Measurements from ENCODE around the gene PTPRM. TPM values are rescaled to one million over a fixed set of nuclear protein-coding genes. Genes with fewer than 3 reads are reported as not detected.

Gene PTPRM
- total RNA-seq, 1 experiment from 2014 or later = 14.5 TPM

- TF ChIP-seq ELF1 (IDR thresholded peaks at IDR 0.05; ENCODE audit: borderline replicate concordance, low read depth) = no peak
Observed at GRCh38 chr18:7982216-7982615, 415.1 kb downstream of the PTPRM start (continued).

GRCh38 chr18:7987284-7987976 is 420.3 kb downstream of the PTPRM start:
- no peak for ATAC-seq
- H4K20me1 ChIP-seq (ENCODE audit: insufficient read depth) = no peaks in the 10 kb centered on the region
- ChIA-PET RAD21 (ENCODE audit: low non-redundant PET in 1 of 2, low total read pairs in 2 of 2, uncharacterized antibody in 2 of 2, unreplicated experiment in 2 of 2) (no interaction called here), POLR2A (no interaction called here), CTCF (no interaction called here)
- H3K4me3 ChIP-seq (replicated peaks in 1 of 2; ENCODE audit: low read depth in 1 of 2, low read length in 2 of 2) = no peak overlapping the region
- H3K9me2 ChIP-seq (ENCODE audit: insufficient read depth) = no peaks in the 10 kb centered on the region
- H3K4me2 ChIP-seq (ENCODE audit: low read length) = no peak overlapping the region
- H3K36me3 ChIP-seq (ENCODE audit: control insufficient read depth in 1 of 2, insufficient read depth in 2 of 2, low read length in 2 of 2) = no peaks in the 10 kb centered on the region
- no peak overlapping the region for H3K9ac ChIP-seq (ENCODE audit: low read length)
- H3K79me2 ChIP-seq (ENCODE audit: insufficient read depth, low read length) = no peaks in the 10 kb centered on the region
- no peaks in the 10 kb centered on the region for H3K4me1 ChIP-seq (ENCODE audit: control insufficient read depth in 1 of 2, insufficient read depth in 2 of 2, low read length in 2 of 2)
- TF ChIP-seq CEBPB (IDR thresholded peaks at IDR 0.05; ENCODE audit: low read depth) = no peak
- no peak for TF ChIP-seq ZBTB33 (IDR thresholded peaks at IDR 0.05; ENCODE audit: extremely low read depth, insufficient replicate concordance, low read length)
- TF ChIP-seq MAX (IDR thresholded peaks at IDR 0.05) = no peak
- no peak for TF ChIP-seq ZFX (IDR thresholded peaks at IDR 0.05)
- TF ChIP-seq RAD21 (IDR thresholded peaks at IDR 0.05; ENCODE audit: low read depth) = no peak
- TF ChIP-seq YY1 (IDR thresholded peaks at IDR 0.05; ENCODE audit: extremely low read depth, insufficient replicate concordance, low read depth, low read length) = no peak
- no peak for TF ChIP-seq CTCF (IDR thresholded peaks at IDR 0.05 in 2 of 3, conservative IDR thresholded peaks at IDR 0.05 in 1 of 3; ENCODE audit: borderline replicate concordance in 1 of 3, insufficient read depth in 1 of 3, low read depth in 2 of 3, low read length in 2 of 3)
- no peak for TF ChIP-seq TCF7L2 (IDR thresholded peaks at IDR 0.05; ENCODE audit: borderline replicate concordance, extremely low read depth, insufficient read depth, insufficient read length)
- TF ChIP-seq JUND (IDR thresholded peaks at IDR 0.05) = no peak
- TF ChIP-seq CBX3 (IDR thresholded peaks at IDR 0.05; ENCODE audit: low read depth) = no peak
- TF ChIP-seq EZH2 (IDR thresholded peaks at IDR 0.05) = no peak
- no peak for TF ChIP-seq EGR1 (IDR thresholded peaks at IDR 0.05; ENCODE audit: low read depth)
- no peak for TF ChIP-seq FOSL1 (IDR thresholded peaks at IDR 0.05; ENCODE audit: low read depth)
- no peak for TF ChIP-seq ATF3 (IDR thresholded peaks at IDR 0.05)
- BruUV-seq (replicated peaks) = no TSS peak
- no peaks in the 10 kb centered on the region for H3K27me3 ChIP-seq (ENCODE audit: insufficient read depth, low read length)
- DNase-seq (ENCODE audit: low read depth, low spot score) = no peak
- no peak overlapping the region for H2AFZ ChIP-seq (ENCODE audit: low read depth, low read length, poor library complexity, severe bottlenecking)
- H3K9me3 ChIP-seq (ENCODE audit: control insufficient read depth in 1 of 2, insufficient read depth in 1 of 2, low read depth in 1 of 2, low read length in 2 of 2) = no peaks in the 10 kb centered on the region
- intact Hi-C loops (cut with micrococcal nuclease) = no loop called here
- no peak overlapping the region for H3K27ac ChIP-seq (ENCODE audit: low read depth, low read length)

Data from HCT116 (cell line).